Measurements from ENCODE around the gene TBC1D22B.

Gene TBC1D22B

DNA sequence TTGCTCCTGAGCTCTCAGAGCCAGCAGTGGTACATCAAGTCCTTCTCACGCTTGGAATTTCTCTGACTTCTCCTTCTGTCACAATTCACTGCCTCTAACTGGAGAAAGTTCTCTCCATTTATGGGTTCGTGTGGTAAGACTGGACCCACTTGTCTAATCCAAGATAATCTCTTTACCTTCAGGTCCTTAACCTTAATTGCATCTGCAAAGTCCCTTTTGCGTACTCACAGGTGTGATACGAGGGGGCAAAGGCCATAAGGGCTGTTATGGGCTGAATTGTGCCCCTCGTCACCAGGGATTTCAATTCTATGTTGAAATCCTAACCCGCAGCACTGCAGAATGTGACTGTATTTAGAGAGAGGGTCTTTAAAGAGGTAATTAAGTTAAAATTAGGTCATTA is 27.5 kb upstream of the TBC1D22B start:
- TF ChIP-seq, protein P1, sequence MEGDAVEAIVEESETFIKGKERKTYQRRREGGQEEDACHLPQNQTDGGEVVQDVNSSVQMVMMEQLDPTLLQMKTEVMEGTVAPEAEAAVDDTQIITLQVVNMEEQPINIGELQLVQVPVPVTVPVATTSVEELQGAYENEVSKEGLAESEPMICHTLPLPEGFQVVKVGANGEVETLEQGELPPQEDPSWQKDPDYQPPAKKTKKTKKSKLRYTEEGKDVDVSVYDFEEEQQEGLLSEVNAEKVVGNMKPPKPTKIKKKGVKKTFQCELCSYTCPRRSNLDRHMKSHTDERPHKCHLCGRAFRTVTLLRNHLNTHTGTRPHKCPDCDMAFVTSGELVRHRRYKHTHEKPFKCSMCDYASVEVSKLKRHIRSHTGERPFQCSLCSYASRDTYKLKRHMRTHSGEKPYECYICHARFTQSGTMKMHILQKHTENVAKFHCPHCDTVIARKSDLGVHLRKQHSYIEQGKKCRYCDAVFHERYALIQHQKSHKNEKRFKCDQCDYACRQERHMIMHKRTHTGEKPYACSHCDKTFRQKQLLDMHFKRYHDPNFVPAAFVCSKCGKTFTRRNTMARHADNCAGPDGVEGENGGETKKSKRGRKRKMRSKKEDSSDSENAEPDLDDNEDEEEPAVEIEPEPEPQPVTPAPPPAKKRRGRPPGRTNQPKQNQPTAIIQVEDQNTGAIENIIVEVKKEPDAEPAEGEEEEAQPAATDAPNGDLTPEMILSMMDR (IDR thresholded peaks at IDR 0.05), result no peak
- Histone ChIP-seq H3K27ac (no peak overlapping the region), H3K4me3 (no peak overlapping the region)
- DNase-seq (ENCODE audit: low spot score), result no peak

GRCh38 chr6:37232430-37233017 is 25.0 kb upstream of the TBC1D22B start:
- Histone ChIP-seq H3K4me3 (no peak overlapping the region), H3K27ac (no peak overlapping the region)
- TF ChIP-seq, protein P1 (IDR thresholded peaks at IDR 0.05), result no peak
- no peak for DNase-seq (ENCODE audit: low spot score)

DNA sequence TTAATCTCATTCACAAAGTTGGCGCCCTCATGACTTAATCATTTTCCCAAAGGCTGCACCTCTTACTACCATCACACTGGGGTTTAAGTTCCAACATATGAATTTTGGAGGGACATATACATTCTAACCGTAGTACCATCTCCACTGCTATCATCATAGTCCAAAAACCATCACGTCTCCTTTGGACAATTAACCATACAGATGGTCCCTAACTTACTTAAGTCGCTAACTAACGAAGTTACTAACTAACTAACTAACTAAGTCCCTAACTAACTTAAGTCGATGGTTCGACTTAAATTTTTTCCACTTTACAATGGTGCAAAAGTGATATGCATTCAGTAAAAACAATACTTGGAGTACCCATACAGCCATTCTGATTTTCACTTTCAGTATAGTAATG is 24.0 kb upstream of the TBC1D22B start:
- H3K4me3 ChIP-seq, result no peak overlapping the region
- TF ChIP-seq, protein P1 (IDR thresholded peaks at IDR 0.05), result no peak
- DNase-seq (ENCODE audit: low spot score), result no peak
- H3K27ac ChIP-seq, result no peak overlapping the region

DNA sequence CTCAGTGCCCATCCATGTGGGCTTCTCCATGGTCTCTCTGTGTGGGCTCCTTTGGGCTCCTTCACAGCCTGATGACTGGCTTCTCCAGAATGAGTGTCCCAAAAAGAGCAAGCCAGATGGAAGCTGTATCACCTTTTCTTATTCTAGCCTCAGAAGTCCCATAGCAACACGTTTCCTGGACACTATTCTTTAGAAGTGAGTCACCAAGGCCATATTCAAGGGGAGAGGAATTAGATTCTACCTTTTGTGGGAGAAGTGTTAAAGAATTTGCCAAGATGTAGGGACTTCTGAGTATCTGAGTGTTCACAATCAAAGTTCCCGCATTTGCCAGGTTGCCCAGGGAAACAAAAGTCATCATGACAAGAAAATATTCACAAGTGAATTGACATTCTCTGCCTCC is 20.7 kb upstream of the TBC1D22B start:
- TF ChIP-seq, protein P1 (IDR thresholded peaks at IDR 0.05), result no peak
- Histone ChIP-seq H3K4me3 (no peak overlapping the region), H3K27ac (no peak overlapping the region)
- DNase-seq (ENCODE audit: low spot score), result no peak

GRCh38 chr6:37237789-37238188 is 19.8 kb upstream of the TBC1D22B start:
- no peak for DNase-seq (ENCODE audit: low spot score)
- no peak overlapping the region for H3K4me3 ChIP-seq
- TF ChIP-seq, protein P1 (IDR thresholded peaks at IDR 0.05), result no peak
- H3K27ac ChIP-seq, result no peak overlapping the region

GRCh38 chr6:37238381-37238780 is 19.2 kb upstream of the TBC1D22B start:
- H3K4me3 ChIP-seq, result no peak overlapping the region
- DNase-seq (ENCODE audit: low spot score), result no peak
- TF ChIP-seq, protein P1 (IDR thresholded peaks at IDR 0.05), result no peak
- peak overlapping the region; percentile 78 to 85 for H3K27ac ChIP-seq

GRCh38 chr6:37239526-37239925 is 18.0 kb upstream of the TBC1D22B start:
- H3K27ac ChIP-seq, result peak overlapping the region; percentile 78 to 85
- TF ChIP-seq, protein P1 (IDR thresholded peaks at IDR 0.05), result no peak
- no peak overlapping the region for H3K4me3 ChIP-seq
- no peak for DNase-seq (ENCODE audit: low spot score)
